HG02885 (cell line): ENCODE measurements around the gene TEAD3.
"Not testable (repeated sequence)": the region's sequence is repeated elsewhere in the genome, so short reads cannot be mapped to it uniquely, and the experiment has no call there.

ENCODE experiments used
- ATAC-seq: cut with Tn5 transposase; IDR thresholded peaks from one replicate; pipeline ENCODE4 v1.9.1; 2021; ENCODE audit warnings: mild to moderate bottlenecking; ENCODE audit not compliant: unreplicated experiment, poor library complexity

TEAD3 gene

DNA sequence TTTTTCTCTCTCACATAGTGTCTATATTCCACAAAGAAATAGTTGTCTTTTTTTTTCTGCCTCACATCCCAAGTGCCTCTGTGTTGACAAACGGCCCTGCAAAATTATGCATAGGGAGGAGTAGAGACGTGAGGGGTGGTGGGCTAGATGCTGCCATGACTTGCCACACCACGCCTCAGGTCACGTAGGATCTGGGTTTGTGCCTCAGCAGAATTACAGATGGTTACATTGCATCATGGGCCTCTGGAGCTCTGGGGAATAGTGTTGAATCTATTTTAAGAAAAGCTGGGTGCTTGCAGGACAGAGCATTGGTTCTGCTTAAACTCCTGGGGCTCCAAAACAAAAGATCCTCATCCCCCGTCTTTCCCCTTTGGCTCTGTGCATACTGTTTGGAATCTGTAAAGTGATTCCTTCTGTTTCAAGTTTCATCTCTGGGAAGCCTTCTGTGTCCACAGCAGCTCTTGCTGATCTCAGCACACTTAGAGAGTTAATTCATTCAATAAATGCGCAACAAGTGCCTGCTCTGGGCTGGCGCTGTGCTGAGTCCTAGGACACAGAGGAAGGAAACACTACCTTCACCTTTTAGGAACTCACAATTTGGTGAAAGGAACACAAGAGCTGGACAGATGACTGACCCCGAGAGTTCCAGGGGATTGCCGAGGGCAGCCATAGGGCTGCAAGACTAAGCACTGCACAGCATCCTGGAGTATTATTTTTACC lies 42.3 kb downstream of the TEAD3 start:
- ATAC-seq: no peak

DNA sequence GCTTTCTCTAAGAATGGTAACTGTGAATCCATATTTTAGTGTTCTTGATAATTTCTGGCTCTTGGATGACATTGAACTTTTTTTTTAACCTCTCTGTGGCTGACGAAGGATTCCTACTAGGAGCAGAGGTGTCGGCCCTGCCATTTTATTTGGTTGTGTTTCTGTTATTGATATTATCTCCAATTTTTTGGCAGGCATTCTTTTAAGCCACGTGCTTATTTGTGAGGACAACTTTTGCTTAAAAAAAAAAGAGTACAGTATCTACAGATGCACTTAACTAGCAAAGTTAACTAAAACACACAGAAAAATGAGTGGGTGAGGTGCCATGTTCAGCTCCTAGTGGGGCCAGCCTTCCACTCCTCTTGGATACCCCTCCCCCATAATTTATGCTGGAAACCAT lies 43.6 kb downstream of the TEAD3 start:
- ATAC-seq: no peak

DNA sequence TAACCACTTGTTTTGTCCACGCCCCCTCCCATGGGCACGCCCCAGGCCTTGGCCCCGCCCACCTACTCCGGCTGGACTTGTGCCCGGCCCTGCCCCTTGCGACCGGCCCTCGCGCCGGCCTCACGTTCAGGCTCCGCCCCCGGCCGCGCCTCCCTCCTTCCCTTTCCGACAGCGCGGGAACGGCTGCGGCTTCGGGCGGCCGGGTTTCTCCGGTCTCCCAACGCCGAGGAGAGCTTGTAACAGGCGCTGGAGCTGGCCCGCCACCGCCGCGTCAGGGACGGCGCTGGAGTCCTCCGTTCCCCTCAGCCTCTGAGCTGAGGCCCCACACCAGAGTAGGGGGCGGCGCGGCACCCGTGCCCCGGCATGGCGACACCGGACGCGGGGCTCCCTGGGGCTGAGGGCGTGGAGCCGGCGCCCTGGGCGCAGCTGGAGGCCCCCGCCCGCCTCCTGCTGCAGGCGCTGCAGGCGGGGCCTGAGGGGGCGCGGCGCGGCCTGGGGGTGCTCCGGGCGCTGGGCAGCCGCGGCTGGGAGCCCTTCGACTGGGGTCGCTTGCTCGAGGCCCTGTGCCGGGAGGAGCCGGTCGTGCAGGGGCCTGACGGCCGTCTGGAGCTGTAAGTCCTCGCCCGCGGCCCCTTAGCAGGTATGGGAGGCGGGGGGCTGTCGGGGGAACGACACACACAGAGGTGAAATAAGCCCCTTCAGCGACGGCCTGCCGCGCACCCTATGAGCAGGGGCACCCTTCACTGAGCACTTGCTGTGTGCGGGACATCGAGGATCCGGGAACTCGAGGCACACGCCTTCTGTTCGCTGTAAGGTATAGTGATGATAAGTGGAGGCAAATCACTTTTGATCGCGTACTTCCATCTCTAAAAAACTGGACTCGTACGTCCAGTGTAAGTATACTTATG lies 44.4 kb downstream of the TEAD3 start, which contains the start of gene FANCE:
FANCE (plus strand) TSS at position 156 of the 908 bp plus-strand sequence; CDS start at position 364, 208 bp downstream.
- peak; percentile 91 for ATAC-seq

- ATAC-seq: no peak
Observed at GRCh38 chr6:35451354-35452182, 45.3 kb downstream of the TEAD3 start.

DNA sequence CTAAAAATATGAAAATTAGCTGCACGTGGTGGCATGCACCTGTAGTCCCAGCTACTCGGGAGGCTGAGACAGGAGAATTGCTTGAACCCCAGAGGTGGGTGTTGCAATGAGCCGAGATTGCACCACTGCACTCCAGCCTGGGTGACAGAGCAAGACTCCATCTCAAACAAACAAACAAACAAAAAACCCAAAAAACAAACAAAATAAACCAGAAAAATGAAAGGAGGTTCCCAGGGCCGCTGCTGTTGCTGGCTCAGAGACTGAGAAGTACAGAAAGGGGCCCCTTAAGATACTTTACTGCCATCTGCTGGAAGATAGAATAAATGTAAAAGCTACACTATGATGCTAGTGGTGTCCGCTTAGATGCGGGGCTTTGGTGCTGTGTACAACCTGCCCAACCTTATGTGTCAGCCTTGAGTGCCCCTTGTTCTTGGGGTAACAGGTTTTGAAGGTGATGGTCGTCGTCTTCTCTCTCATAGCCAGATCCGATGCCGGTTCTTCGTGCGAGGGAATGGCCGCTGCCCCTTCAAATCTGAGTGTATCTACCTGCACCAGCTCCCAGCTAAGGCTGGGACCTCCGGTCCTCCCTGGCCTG lies 47.5 kb downstream of the TEAD3 start:
- ATAC-seq: peak; percentile 46

- no peak for ATAC-seq
Observed at GRCh38 chr6:35448191-35448590, 48.7 kb downstream of the TEAD3 start.

GRCh38 chr6:35445691-35446090 lies 51.2 kb downstream of the TEAD3 start:
- no peak for ATAC-seq

GRCh38 chr6:35443341-35444030 lies 53.4 kb downstream of the TEAD3 start:
- ATAC-seq: no peak

GRCh38 chr6:35442693-35443092 lies 54.2 kb downstream of the TEAD3 start:
- no peak for ATAC-seq

- no peak for ATAC-seq
Observed at GRCh38 chr6:35441642-35442041, 55.2 kb downstream of the TEAD3 start.

GRCh38 chr6:35441205-35441604 lies 55.7 kb downstream of the TEAD3 start:
- ATAC-seq: no peak

DNA sequence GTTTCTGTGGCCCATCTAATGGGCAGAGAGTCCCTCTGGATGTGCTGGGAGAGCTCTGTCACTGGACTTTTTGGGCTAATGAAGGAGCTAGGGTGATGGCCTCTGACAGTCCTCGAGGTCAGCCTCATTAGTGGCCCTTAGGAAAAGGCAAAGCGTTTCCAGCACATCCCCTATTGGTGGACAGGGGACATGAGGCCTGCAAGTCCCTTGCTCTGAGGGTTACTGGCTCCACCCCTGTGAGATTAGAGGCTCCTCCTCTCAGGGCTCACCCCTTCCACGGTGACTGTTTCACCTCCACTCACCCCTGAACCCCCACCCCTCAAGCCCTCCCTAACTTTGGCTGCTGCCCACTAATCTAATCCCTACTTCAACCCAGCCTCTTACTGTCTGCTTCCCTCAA lies 57.6 kb downstream of the TEAD3 start:
- ATAC-seq: no peak

DNA sequence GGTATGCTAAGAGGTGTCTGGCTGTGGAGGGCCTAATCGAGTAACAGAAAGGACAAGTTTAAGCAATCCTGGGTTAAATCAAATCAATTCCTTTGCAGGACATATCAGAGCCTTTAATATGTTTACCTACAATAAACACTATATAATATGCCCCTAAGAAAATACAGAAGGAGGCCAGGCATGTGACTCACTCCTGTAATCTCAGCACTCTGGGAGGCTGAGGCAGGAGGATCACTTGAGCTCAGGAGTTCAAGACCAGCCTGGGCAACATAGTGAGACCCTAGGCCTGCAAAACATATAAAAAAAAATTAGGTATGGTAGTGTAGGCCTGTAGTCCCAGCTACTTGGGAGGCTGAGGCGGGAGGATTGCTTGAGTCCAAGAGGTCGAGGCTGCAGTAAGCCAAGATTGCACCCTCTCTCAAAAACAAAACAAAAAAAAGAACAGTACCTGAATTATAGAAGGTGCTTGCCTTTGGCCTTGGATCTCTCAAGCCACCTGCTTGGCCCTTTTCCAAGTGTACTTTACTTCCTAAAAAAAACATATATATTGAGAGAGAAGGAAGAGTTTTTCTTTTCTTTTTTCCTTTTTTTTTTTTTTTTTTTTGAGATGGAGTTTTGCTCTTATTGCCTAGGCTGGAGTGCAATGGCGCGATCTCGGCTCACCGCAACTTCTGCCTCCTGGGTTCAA lies 58.4 kb downstream of the TEAD3 start:
- ATAC-seq: not testable (repeated sequence)

- ATAC-seq: no peak
Observed at GRCh38 chr6:35436071-35436857, 60.6 kb downstream of the TEAD3 start.

DNA sequence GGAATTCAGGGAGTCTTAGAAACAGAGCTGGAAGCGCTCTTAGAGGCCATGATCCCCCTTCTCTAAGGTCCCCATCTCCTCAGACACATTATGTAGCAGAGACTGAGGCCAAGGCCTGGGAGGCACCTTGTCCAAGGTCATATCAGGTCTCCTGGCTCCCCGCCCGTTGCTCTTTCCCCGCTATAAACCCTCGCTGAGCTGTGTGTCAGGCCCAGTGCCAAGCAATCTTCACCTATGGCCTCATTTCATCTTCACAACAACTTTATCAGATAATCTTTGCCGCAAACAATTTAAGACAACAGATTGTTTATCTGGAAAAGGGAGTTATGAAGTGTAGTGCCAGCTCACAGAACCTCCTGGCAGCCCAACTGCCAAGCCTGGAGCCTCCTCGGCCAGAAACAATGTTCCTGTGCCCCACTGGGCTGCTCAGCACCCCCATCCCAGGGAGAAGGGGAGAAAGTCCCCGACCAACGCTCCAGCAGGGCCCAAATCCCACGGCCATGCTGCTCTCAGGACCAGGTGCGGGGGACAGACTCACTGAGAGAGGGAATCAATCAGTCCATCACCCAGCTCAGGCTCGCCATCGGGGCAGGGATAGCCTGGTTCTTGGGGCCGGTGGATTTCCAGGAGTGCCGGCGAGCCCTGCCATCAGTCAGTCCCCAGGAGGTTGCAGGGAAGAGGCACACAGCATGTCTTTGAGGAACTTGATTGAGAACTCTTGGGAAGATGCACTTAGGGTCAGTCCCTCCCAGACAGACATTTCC lies 61.6 kb downstream of the TEAD3 start:
- ATAC-seq: no peak

- not testable (repeated sequence) for ATAC-seq
Observed at GRCh38 chr6:35432702-35433101, 64.2 kb downstream of the TEAD3 start.

GRCh38 chr6:35432291-35432690 lies 64.6 kb downstream of the TEAD3 start:
- no peak for ATAC-seq

- ATAC-seq: no peak
Observed at GRCh38 chr6:35429463-35429862, 67.4 kb downstream of the TEAD3 start.
